Suprapubic skin (tissue), 4 donors: Measurements from ENCODE around the gene KDELR3. TPM values are rescaled to one million over a fixed set of nuclear protein-coding genes. Genes with fewer than 3 reads are reported as not detected.

ENCODE experiments used
- DNase-seq, 2 donors: peaks; one replicate each; pipeline ENCODE4 v3.0.0-alpha.2; 2019; ENCODE audit warnings: low spot score in 2 of 2
- H3K27ac ChIP-seq: fragments of 200-600 bp; sonication (generic); one replicate; pipeline ENCODE4 v1.5.1; 2019
- H3K27me3 ChIP-seq: fragments of 200-600 bp; sonication (generic); one replicate; pipeline ENCODE4 v1.5.1; 2019
- H3K36me3 ChIP-seq: fragments of 200-600 bp; sonication (generic); one replicate; pipeline ENCODE4 v1.5.1; 2019
- H3K4me1 ChIP-seq: fragments of 200-600 bp; sonication (generic); one replicate; pipeline ENCODE4 v1.5.1; 2019
- H3K4me3 ChIP-seq: fragments of 200-600 bp; sonication (generic); one replicate; pipeline ENCODE4 v1.5.1; 2019; ENCODE audit warnings: mild to moderate bottlenecking
- H3K9me3 ChIP-seq: fragments of 200-600 bp; sonication (generic); one replicate; pipeline ENCODE4 v1.5.1; 2019
- EP300 ChIP-seq: sonication (generic); formaldehyde crosslinking; IDR thresholded peaks from one replicate; pipeline ENCODE4 v1.6.1; 2017; ENCODE audit warnings: antibody characterized with exemption
- POLR2A ChIP-seq, 2 donors: fragments of 450-650 bp; IDR thresholded peaks; one replicate each; pipeline ENCODE4 v1.6.1; 2017; ENCODE audit warnings: antibody characterized with exemption in 2 of 2, mild to moderate bottlenecking in 2 of 2, moderate library complexity in 2 of 2
- POLR2AphosphoS5 ChIP-seq, 3 donors: sonication (generic); formaldehyde crosslinking; IDR thresholded peaks; one replicate each; pipeline ENCODE4 v1.6.1; 2017; ENCODE audit warnings: antibody characterized with exemption in 3 of 3
- WGBS: methylation state at CpG from one replicate; pipeline ENCODE4 v1.1.5; 2018; 5-methylcytosine and 5-hydroxymethylcytosine counted together
- total RNA-seq, 4 donors: library from RNA; depleted of rRNA; stranded (reverse); fragments of >200 nt; gene quantifications; one replicate each; pipeline ENCODE4 v1.1.0, GENCODE V29; 2016
- TF ChIP-seq, protein P1 (sequence below), 2 donors: fragments of 200-600 bp in 1 of 2; fragments of 450-650 bp in 1 of 2; sonication (generic) in 1 of 2; IDR thresholded peaks; one replicate each; pipeline ENCODE4 v1.5.1; 2016 to 2019; ENCODE audit warnings: antibody characterized with exemption in 2 of 2, mild to moderate bottlenecking in 1 of 2, moderate library complexity in 1 of 2

Gene KDELR3
- total RNA-seq, 4 donors from 2014 or later = 2.8 to 6.7 (median 3.9) TPM

- TF ChIP-seq, protein P1, sequence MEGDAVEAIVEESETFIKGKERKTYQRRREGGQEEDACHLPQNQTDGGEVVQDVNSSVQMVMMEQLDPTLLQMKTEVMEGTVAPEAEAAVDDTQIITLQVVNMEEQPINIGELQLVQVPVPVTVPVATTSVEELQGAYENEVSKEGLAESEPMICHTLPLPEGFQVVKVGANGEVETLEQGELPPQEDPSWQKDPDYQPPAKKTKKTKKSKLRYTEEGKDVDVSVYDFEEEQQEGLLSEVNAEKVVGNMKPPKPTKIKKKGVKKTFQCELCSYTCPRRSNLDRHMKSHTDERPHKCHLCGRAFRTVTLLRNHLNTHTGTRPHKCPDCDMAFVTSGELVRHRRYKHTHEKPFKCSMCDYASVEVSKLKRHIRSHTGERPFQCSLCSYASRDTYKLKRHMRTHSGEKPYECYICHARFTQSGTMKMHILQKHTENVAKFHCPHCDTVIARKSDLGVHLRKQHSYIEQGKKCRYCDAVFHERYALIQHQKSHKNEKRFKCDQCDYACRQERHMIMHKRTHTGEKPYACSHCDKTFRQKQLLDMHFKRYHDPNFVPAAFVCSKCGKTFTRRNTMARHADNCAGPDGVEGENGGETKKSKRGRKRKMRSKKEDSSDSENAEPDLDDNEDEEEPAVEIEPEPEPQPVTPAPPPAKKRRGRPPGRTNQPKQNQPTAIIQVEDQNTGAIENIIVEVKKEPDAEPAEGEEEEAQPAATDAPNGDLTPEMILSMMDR (IDR thresholded peaks at IDR 0.05) = no peak
Observed at GRCh38 chr22:38510416-38510970, 42.6 kb downstream of the KDELR3 start.

DNA sequence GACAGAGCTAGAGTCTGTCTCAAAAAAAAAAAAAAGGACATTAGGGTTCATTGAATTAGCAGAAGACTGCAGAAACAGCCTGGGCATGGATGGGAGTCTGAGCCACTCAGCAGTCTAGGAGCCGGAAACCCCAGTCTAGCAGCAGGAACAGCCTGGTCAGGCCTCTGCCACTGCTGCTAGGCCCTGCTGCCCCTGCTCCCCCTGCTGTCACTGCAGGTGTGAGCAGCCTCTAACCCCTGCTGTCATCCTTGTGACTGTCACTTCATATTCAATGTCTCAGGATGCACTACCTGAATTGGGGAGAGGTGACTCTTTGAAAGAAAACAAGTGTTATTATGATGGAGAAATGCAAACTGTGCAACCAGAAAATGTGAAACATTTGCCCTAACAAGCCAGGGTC lies 45.2 kb downstream of the KDELR3 start:
- WGBS = 88% methylated on average over 1 of the region's 1 CpG
- no peak for DNase-seq
- Histone ChIP-seq H3K36me3 (no peaks in the 10 kb centered on the region), H3K4me1 (no peaks in the 10 kb centered on the region), H3K27ac (no peak overlapping the region), H3K27me3 (no peaks in the 10 kb centered on the region), H3K9me3 (no peaks in the 10 kb centered on the region), H3K4me3 (no peak overlapping the region)
- TF ChIP-seq POLR2A (IDR thresholded peaks at IDR 0.05) = no peak
- no peak for TF ChIP-seq EP300
- TF ChIP-seq, protein P1 (IDR thresholded peaks at IDR 0.05) = no peak
- TF ChIP-seq POLR2AphosphoS5 (IDR thresholded peaks at IDR 0.05) = no peak

More at GRCh38 chr22:38510416-38510970, 42.6 kb downstream of the KDELR3 start:
- 93% methylated on average over 5 of the region's 5 CpGs for WGBS
- no peaks in the 10 kb centered on the region for H3K27me3 ChIP-seq
- no peaks in the 10 kb centered on the region for H3K36me3 ChIP-seq
- no peak overlapping the region for H3K27ac ChIP-seq
- no peak for DNase-seq
- no peaks in the 10 kb centered on the region for H3K9me3 ChIP-seq
- H3K4me1 ChIP-seq = peaks cover 8% of the 10 kb centered on the region
- H3K4me3 ChIP-seq = no peak overlapping the region

GRCh38 chr22:38518620-38519019 lies 50.7 kb downstream of the KDELR3 start:
- 98% methylated on average over 4 of the region's 4 CpGs for WGBS
- Histone ChIP-seq H3K4me3 (no peak overlapping the region), H3K27ac (no peak overlapping the region), H3K27me3 (no peaks in the 10 kb centered on the region), H3K4me1 (no peaks in the 10 kb centered on the region), H3K9me3 (no peaks in the 10 kb centered on the region), H3K36me3 (no peaks in the 10 kb centered on the region)
- DNase-seq = no peak
- TF ChIP-seq POLR2AphosphoS5 (IDR thresholded peaks at IDR 0.05) = no peak
- TF ChIP-seq, protein P1 (IDR thresholded peaks at IDR 0.05) = no peak
- TF ChIP-seq POLR2A (IDR thresholded peaks at IDR 0.05) = no peak
- TF ChIP-seq EP300 = no peak

DNA sequence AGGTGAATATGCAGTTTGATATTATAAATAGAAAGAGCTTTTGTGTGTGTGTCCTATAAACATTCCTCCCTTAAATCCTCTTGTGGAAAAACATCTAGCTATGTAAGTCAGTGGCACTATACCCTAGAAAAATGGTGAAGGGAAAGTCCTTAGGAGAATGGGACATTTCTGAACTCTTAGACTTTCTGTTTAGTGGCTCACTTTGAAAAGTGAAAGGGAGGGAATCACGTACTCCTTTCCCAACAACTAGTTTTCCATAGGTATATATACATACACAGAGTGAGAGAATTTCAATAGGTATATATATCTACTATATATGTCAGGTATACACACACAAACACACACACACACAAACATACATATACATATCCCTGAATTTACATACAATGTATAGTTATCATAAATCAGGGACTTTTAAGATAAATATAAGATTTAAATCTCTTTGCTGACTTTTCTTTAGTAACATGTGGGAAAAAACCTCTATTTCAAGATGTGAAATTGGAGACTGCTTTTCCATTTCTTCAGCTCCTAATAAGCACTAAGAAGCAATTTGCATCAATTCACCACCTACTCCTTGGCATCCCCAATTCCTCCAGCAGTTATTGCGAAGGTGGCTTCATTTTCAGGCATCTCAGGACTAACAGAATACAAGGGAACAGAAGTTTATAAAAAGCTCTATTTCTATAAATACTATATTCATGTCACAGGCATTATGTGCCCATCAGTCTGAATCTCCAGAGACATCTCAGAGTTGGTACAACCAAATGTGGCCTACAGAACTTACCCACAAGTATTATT lies 51.8 kb downstream of the KDELR3 start:
- Histone ChIP-seq H3K27me3 (no peaks in the 10 kb centered on the region), H3K27ac (no peak overlapping the region), H3K4me1 (no peaks in the 10 kb centered on the region), H3K4me3 (no peak overlapping the region), H3K36me3 (no peaks in the 10 kb centered on the region), H3K9me3 (no peaks in the 10 kb centered on the region)
- no peak for DNase-seq
- 100% methylated on average over 2 of the region's 2 CpGs for WGBS
- TF ChIP-seq POLR2AphosphoS5 (IDR thresholded peaks at IDR 0.05) (no peak), EP300 (no peak)
- TF ChIP-seq, protein P1 (IDR thresholded peaks at IDR 0.05) = no peak

GRCh38 chr22:38523029-38523428 lies 55.1 kb downstream of the KDELR3 start:
- no peaks in the 10 kb centered on the region for H3K9me3 ChIP-seq
- H3K4me1 ChIP-seq = no peaks in the 10 kb centered on the region
- H3K4me3 ChIP-seq = no peak overlapping the region
- no peaks in the 10 kb centered on the region for H3K36me3 ChIP-seq
- no peak overlapping the region for H3K27ac ChIP-seq
- no peak for DNase-seq
- WGBS = 95% methylated on average over 3 of the region's 3 CpGs
- TF ChIP-seq, protein P1 (IDR thresholded peaks at IDR 0.05) = no peak
- no peak for TF ChIP-seq EP300
- no peak for TF ChIP-seq POLR2A (IDR thresholded peaks at IDR 0.05)
- TF ChIP-seq POLR2AphosphoS5 (IDR thresholded peaks at IDR 0.05) = no peak
- no peaks in the 10 kb centered on the region for H3K27me3 ChIP-seq
